ENCODE results near the gene SCGB1C1. TPM values are rescaled to one million over a fixed set of nuclear protein-coding genes. Genes with fewer than 3 reads are reported as not detected.
"Not testable (repeated sequence)": the region's sequence is repeated elsewhere in the genome, so short reads cannot be mapped to it uniquely, and the experiment has no call there.

The SCGB1C1 gene
- total RNA-seq, 1 experiment from 2014 or later: not detected

- H3K4me2 ChIP-seq (ENCODE audit: low read length); H3K9me3 ChIP-seq (ENCODE audit: control insufficient read depth in 1 of 2, insufficient read depth in 1 of 2, low read depth in 1 of 2, low read length in 2 of 2); H3K9ac ChIP-seq (ENCODE audit: low read length); H2AFZ ChIP-seq (ENCODE audit: low read depth, low read length, poor library complexity, severe bottlenecking); DNase-seq (ENCODE audit: low read depth, low spot score); intact Hi-C loops (cut with micrococcal nuclease); H4K20me1 ChIP-seq (ENCODE audit: insufficient read depth); H3K27me3 ChIP-seq (ENCODE audit: insufficient read depth, low read length); H3K27ac ChIP-seq (ENCODE audit: low read depth, low read length); RAD21 ChIA-PET (ENCODE audit: low non-redundant PET in 1 of 2, low total read pairs in 2 of 2, uncharacterized antibody in 2 of 2, unreplicated experiment in 2 of 2); H3K9me2 ChIP-seq (ENCODE audit: insufficient read depth); BruUV-seq (replicated peaks); POLR2A ChIA-PET; H3K4me1 ChIP-seq (ENCODE audit: control insufficient read depth in 1 of 2, insufficient read depth in 2 of 2, low read length in 2 of 2); H3K36me3 ChIP-seq (ENCODE audit: control insufficient read depth in 1 of 2, insufficient read depth in 2 of 2, low read length in 2 of 2); H3K4me3 ChIP-seq (replicated peaks in 1 of 2; ENCODE audit: low read depth in 1 of 2, low read length in 2 of 2); CTCF ChIA-PET; H3K79me2 ChIP-seq (ENCODE audit: insufficient read depth, low read length): not testable (repeated sequence)
- peak; percentile 78 for ATAC-seq
- TF ChIP-seq CTCF (IDR thresholded peaks at IDR 0.05 in 2 of 3, conservative IDR thresholded peaks at IDR 0.05 in 1 of 3; ENCODE audit: borderline replicate concordance in 1 of 3, insufficient read depth in 1 of 3, low read depth in 2 of 3, low read length in 2 of 3): peak; percentile 9 to 28 (median 17); a peak in 3 of 6 replicates
These were observed 3.0 kb upstream of the SCGB1C1 start for GRCh38 chr11:189843-190311.

GRCh38 chr11:190546-190945, 2.3 kb upstream of the SCGB1C1 start:
- intact Hi-C loops (cut with micrococcal nuclease); H3K4me3 ChIP-seq (replicated peaks in 1 of 2; ENCODE audit: low read depth in 1 of 2, low read length in 2 of 2); RAD21 ChIA-PET (ENCODE audit: low non-redundant PET in 1 of 2, low total read pairs in 2 of 2, uncharacterized antibody in 2 of 2, unreplicated experiment in 2 of 2); H4K20me1 ChIP-seq (ENCODE audit: insufficient read depth); DNase-seq (ENCODE audit: low read depth, low spot score); CTCF ChIA-PET; H3K36me3 ChIP-seq (ENCODE audit: control insufficient read depth in 1 of 2, insufficient read depth in 2 of 2, low read length in 2 of 2); H2AFZ ChIP-seq (ENCODE audit: low read depth, low read length, poor library complexity, severe bottlenecking); ATAC-seq; BruUV-seq (replicated peaks); POLR2A ChIA-PET; H3K4me2 ChIP-seq (ENCODE audit: low read length); H3K9ac ChIP-seq (ENCODE audit: low read length); H3K79me2 ChIP-seq (ENCODE audit: insufficient read depth, low read length); H3K9me3 ChIP-seq (ENCODE audit: control insufficient read depth in 1 of 2, insufficient read depth in 1 of 2, low read depth in 1 of 2, low read length in 2 of 2); H3K4me1 ChIP-seq (ENCODE audit: control insufficient read depth in 1 of 2, insufficient read depth in 2 of 2, low read length in 2 of 2); H3K27me3 ChIP-seq (ENCODE audit: insufficient read depth, low read length); H3K9me2 ChIP-seq (ENCODE audit: insufficient read depth); H3K27ac ChIP-seq (ENCODE audit: low read depth, low read length): not testable (repeated sequence)
